D341Med (cell line): ENCODE results near the gene EIF4EBP2.

Experiments used
- DNase-seq: peaks from one replicate; pipeline ENCODE4 v3.0.0; 2012; ENCODE audit warnings: low spot score

The EIF4EBP2 gene

GRCh38 chr10:70461397-70462348, 57.7 kb downstream of the EIF4EBP2 start:
- peak; percentile 60 for DNase-seq

GRCh38 chr10:70462349-70462984, 58.5 kb downstream of the EIF4EBP2 start:
- no peak for DNase-seq

- DNase-seq: no peak
These were observed 61.3 kb downstream of the EIF4EBP2 start for GRCh38 chr10:70465278-70465677.

- DNase-seq: no peak
These were observed 61.9 kb downstream of the EIF4EBP2 start for GRCh38 chr10:70465832-70466231.

- no peak for DNase-seq
These were observed 63.0 kb downstream of the EIF4EBP2 start for GRCh38 chr10:70466951-70467350.

GRCh38 chr10:70472799-70473454, 69.0 kb downstream of the EIF4EBP2 start:
- no peak for DNase-seq

GRCh38 chr10:70474780-70475179, 70.8 kb downstream of the EIF4EBP2 start:
- no peak for DNase-seq

- DNase-seq: no peak
These were observed 71.7 kb downstream of the EIF4EBP2 start for GRCh38 chr10:70475661-70476060.

GRCh38 chr10:70476249-70477035, 72.5 kb downstream of the EIF4EBP2 start:
- no peak for DNase-seq

- no peak for DNase-seq
These were observed 73.8 kb downstream of the EIF4EBP2 start for GRCh38 chr10:70477661-70478162.
